GM19351 (cell line): ENCODE data around the gene GJD3.

Experiments used
- ATAC-seq: cut with Tn5 transposase; IDR thresholded peaks from one replicate; pipeline ENCODE4 v1.9.1; 2021; ENCODE audit warnings: mild to moderate bottlenecking, moderate library complexity; ENCODE audit not compliant: unreplicated experiment

GJD3 gene

GRCh38 chr17:40352237-40352778 lies 12.2 kb downstream of the GJD3 start:
- no peak for ATAC-seq

GRCh38 chr17:40351359-40352236 lies 12.9 kb downstream of the GJD3 start:
- ATAC-seq: no peak

- ATAC-seq: no peak
Measured at GRCh38 chr17:40350689-40351358, 13.7 kb downstream of the GJD3 start.

DNA sequence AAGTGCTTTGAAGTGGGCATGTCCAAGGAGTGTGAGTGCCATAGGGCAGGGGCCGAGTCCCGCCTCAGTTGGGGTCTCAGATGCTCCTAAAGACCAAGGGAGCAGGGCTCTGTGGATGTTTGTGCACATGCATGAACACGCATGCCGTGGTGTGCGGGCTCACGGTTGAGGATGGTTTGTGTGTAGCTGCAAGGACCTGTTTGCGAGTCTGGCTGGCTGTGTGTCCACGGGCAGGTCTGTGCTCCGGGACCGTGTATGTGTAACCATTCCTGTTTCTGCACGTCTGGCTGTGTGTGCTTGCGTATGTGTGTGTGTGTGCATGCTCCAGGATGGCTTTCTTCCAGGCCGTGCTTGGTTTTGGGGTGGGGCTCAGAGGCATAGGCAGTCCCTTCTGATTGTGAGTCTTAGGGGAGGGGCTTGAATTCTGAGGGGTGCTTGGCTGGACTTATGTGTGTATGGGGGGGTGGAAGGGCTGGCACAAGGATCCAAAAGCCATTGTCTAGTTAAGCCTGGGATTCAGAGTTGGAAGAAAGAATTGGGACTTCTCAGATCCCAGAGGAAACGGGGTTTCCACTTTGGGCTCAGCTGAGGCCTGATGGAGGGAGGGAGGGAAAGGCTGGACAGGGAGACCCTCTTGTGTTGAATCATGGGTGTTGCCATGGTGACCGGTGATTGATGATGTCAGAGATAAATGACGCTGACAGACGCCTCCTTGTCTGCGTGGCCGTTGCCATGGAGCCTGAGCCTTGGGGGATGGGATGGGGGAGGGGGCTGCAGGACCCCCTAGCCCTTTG lies 14.4 kb downstream of the GJD3 start:
- ATAC-seq: no peak

- no peak for ATAC-seq
Measured at GRCh38 chr17:40349477-40349894, 15.1 kb downstream of the GJD3 start.

GRCh38 chr17:40348562-40349476 lies 15.7 kb downstream of the GJD3 start:
- no peak for ATAC-seq

DNA sequence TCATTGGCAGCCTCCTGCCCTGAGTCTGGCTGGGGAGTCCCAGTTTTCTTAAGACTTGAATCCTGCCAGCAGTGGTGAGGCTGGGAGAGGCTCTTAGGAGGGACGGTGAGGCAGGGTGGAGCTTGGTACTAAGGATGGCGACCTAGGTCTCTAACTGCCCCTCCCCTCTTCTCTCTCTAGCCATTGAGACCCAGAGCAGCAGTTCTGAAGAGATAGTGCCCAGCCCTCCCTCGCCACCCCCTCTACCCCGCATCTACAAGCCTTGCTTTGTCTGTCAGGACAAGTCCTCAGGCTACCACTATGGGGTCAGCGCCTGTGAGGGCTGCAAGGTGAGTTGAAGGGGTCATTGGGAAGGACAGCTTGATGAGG lies 16.4 kb downstream of the GJD3 start:
- ATAC-seq: no peak

- ATAC-seq: no peak
Measured at GRCh38 chr17:40347319-40348135, 17.0 kb downstream of the GJD3 start.

- ATAC-seq: no peak
Measured at GRCh38 chr17:40346765-40347158, 17.8 kb downstream of the GJD3 start.

DNA sequence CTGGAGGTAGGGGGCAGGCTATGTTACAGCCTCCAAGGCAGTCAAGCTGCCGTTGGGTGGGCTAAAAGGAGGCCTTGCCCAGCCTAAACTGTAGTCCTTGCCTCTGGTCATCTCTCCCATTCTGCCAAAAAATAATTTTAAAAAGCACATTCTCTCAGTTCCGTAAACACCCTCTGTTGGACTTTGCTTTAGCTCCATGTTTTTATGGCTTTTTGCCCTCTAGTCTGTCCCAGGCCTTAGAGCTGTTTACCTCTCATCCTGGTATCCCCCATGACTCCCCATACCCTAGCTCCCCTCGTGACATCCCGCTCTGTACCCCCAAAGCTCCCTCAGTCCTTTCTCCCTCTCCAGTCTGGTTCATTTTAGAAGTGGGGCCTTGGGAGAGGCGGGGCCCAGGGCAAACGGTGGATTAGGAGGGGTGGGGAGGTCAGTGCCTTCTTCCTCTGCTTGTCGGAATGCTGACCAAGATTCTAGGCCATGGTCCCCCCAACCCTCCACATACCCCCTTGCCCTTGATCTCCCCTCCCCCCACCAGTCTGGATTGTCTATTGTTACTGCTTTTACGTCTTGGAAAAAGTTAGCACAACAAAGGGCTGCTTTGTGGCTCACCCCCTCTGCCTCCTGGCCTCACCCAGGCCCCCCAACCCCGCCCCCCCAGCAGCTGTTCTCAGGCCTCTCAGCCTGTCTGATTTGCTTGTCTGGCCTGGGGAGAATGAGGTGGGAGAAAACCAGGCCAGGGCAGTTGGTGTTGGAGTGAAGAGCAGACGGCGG lies 18.4 kb downstream of the GJD3 start:
- ATAC-seq: no peak

DNA sequence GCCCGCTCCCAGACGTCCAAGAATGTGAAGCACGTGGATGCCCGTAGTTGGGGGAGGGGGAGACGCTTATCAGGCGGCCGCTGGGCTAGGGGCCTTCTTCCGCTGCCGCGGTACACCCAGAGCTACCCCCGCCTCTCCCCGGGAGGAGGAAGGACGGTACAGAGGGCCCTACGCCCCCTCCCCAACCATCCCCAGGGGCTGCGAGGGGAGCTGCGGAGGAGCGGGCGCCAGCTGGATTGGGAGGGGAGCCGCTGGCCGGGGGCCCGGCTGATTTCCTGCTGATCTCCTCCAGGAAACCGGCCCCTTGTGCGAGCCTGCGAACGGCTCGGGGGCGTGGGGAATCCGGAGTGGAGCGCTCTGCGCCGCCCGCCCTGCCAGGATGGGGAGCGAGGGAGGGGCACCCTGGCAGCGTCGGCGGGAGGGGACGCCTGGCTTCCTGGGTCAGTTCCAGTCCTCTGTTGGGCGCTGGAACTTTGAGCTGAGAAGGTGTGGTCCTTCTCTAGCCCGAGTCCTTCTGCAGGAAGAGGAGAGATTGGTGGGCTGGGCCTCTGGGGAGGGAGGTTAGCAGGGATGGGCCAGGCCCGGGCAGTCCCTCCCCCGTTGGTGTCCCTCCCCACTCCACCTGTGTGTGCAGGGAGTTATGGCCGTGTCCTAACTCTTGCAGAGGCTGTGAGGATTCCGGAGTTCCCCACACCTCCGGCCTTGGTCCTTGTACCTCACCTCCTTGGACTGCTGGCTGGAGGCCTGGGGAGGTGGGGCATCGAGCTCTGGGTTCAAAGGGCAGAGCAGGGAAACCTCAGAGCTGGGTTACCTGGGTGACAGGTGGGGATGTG lies 19.2 kb downstream of the GJD3 start:
- ATAC-seq: no peak

DNA sequence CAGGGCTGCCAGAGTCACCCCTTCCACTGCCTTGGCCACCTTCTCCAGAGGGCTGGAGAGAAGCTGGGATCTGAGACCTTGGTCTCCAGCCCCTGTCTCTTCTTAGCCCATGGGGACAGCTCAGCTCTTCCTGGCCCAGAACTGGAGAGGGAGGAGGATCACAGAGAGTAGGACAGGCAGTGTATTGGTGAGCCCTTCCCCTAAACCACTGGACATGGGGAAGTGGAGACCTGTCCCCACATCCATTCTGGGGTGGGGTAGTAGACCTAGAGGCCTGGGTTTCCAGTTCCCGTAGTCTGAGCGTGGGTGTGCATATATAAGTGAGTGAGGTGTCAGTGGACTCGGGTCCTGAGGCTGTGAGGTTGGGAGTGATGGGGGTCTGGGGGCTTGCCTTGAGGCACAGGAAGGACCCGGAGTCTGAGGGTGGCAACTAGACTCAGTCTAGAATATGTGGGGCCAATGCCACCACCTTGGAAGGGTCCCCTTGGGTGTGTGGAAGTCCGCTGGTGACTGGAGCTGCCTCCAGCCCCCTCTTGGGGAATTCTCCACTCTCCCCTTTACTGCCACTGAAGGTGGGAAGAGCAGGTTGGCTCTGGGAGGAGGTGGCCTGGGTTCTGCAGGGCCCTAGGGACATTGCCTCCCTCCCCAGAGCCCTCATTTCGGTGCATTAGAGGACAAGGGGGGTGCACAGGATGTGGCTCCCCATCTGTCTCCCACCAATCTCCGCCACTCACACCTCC lies 19.9 kb downstream of the GJD3 start:
- ATAC-seq: no peak

DNA sequence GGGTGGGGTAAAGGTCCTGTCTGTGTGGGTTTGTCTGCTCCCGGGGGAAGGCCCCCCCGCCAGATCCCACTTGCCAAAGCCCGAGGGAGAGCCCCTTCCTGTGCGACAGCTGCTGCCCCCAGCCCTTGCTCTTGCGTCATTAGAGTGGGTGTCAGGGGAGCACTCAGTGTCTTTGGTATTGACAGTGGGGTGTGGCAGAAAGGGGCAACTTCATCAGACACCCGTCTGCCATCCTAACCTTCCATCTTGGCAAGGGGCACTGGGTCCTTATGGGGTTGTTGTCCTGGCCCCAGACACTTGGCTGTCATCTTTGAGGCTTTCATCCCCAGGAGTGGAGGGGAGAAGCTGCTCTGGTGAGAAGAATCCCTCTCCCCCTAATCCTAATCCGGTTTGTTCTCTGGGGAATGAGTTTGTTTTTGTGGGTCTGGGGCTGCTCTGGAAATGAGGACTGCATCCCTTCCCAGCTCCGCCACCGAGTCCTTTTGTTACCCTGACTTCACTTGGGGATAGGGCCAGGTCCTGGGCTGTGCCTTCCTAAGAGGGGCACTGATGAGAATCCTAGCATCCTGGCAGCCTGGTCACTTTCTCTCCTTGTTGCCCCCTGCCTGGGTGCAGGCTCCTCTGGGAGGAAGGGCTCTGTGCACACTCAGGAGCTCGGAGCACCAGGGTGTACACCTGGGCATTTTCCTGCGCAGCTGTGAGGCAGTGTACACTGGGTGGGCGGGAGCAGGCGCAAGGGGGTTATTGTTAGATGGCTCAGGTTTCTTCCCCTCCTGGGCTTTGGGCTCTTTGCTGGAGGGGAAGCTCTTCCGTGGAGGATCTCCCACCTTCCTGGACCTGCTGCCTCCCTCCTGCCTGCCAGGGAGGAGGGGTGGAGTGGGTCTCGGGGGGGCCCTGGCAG lies 21.1 kb downstream of the GJD3 start:
- ATAC-seq: no peak

- ATAC-seq: no peak
Measured at GRCh38 chr17:40342504-40343218, 21.9 kb downstream of the GJD3 start.

DNA sequence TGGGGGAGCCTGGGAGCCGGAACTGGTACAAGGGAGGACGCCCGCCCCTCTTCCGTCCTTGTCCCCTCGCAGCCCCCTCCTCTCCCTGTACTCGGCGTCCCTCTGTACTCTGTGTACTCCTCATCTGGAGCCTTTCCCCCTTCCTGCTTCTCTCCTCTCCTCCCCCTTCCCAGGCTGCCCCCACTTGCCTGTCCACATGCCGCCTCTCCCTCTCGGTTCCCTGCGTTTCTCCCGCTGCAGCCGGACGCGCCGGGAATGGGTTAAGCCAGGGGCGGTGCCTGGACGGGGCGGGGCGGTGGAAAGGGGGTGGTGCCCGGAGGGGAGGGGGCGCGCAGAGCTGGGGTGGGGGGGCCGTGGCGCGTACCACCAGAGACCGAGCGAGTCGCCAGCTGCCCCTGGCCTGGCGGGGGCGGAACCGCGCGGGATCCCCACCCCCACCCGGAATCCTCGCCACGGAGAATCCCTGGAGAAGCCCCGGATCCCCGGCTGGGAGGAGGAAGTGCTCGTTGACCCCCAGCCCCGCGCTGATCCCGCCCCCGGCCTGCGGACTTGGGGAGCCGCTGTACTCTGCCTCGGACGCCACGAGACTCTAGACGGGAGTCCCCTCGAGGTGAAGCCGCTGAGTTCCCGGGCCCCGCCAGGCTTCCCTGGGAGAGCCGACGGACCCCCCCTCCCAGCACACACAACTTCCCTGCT lies 22.6 kb downstream of the GJD3 start:
- no peak for ATAC-seq
